WTC11 (cell line): ENCODE measurements around the gene HEY2. TPM values are rescaled to one million over a fixed set of nuclear protein-coding genes. Genes with fewer than 3 reads are reported as not detected.

Source experiments
- ATAC-seq: fragments of 200-7000 bp; cut with Tn5 transposase; 2 replicates; pipeline ENCODE4 v1.10.0; 2021; ENCODE audit warnings: mild to moderate bottlenecking, moderate library complexity
- CTCF ChIA-PET: fragments of 300-600 bp; sonication (Branson Sonifier 250); formaldehyde crosslinking; loops from one replicate; lab custom pipeline; 2021; ENCODE audit warnings: antibody characterized with exemption; lab: Charles Lee
- POLR2A ChIA-PET: fragments of 350-600 bp; sonication (Branson Sonifier 250); formaldehyde crosslinking; loops from one replicate; lab custom pipeline; 2021; ENCODE audit warnings: antibody characterized with exemption; lab: Charles Lee
- DNase-seq: peaks from one replicate; pipeline ENCODE4 v3.0.0; 2021; ENCODE audit warnings: low spot score
- H3K27ac Mint-ChIP-seq: 2 replicates; pipeline ENCODE4 v1.8.0; 2021; ENCODE audit warnings: mixed read lengths
- H3K27me3 Mint-ChIP-seq: 2 replicates; pipeline ENCODE4 v1.8.0; 2021; ENCODE audit warnings: low read depth, mild to moderate bottlenecking, moderate library complexity, mixed read lengths
- H3K36me3 Mint-ChIP-seq: 2 replicates; pipeline ENCODE4 v1.8.0; 2021; ENCODE audit warnings: mixed read lengths
- H3K4me1 Mint-ChIP-seq: 2 replicates; pipeline ENCODE4 v1.8.0; 2022; ENCODE audit warnings: mixed read lengths
- H3K4me3 Mint-ChIP-seq: 2 replicates; pipeline ENCODE4 v1.8.0; 2021; ENCODE audit warnings: mild to moderate bottlenecking, moderate library complexity, mixed read lengths
- H3K9me3 Mint-ChIP-seq: 2 replicates; pipeline ENCODE4 v1.8.0; 2021; ENCODE audit warnings: mixed read lengths
- AR ChIP-seq: fragments of 250-450 bp; sonication (Bioruptor Pico); IDR thresholded peaks from 2 replicates; pipeline ENCODE4 v1.9.0; 2021; ENCODE audit warnings: mild to moderate bottlenecking
- CDX4 ChIP-seq: fragments of 250-450 bp; sonication (Bioruptor Pico); IDR thresholded peaks from 2 replicates; pipeline ENCODE4 v1.9.0; 2021; ENCODE audit warnings: moderate library complexity, mild to moderate bottlenecking, inconsistent platforms, borderline replicate concordance
- E2F5 ChIP-seq: sonication (generic); formaldehyde crosslinking; IDR thresholded peaks from 2 replicates; pipeline ENCODE4 v1.8.1; 2022; ENCODE audit warnings: mild to moderate bottlenecking, moderate library complexity, missing genetic modification reagents
- FOXP1 ChIP-seq: sonication (generic); formaldehyde crosslinking; IDR thresholded peaks from 2 replicates; pipeline ENCODE4 v1.8.0; 2022; ENCODE audit warnings: missing genetic modification reagents, mild to moderate bottlenecking, moderate library complexity, borderline replicate concordance
- HMGA2 ChIP-seq: fragments of 250-450 bp; sonication (Bioruptor Pico); IDR thresholded peaks from 2 replicates; pipeline ENCODE4 v1.4.0; 2021; ENCODE audit warnings: mild to moderate bottlenecking, moderate library complexity
- KAT7 ChIP-seq: sonication (generic); formaldehyde crosslinking; IDR thresholded peaks from 2 replicates; pipeline ENCODE4 v1.8.1; 2023; ENCODE audit warnings: missing genetic modification reagents, mild to moderate bottlenecking, borderline replicate concordance
- MLX ChIP-seq: sonication (generic); formaldehyde crosslinking; IDR thresholded peaks from 2 replicates; pipeline ENCODE4 v1.8.1; 2023; ENCODE audit warnings: mild to moderate bottlenecking, missing genetic modification reagents, moderate library complexity
- MXD4 ChIP-seq: fragments of 250-450 bp; sonication (Bioruptor Pico); IDR thresholded peaks from 2 replicates; pipeline ENCODE4 v1.8.0; 2021; ENCODE audit warnings: mild to moderate bottlenecking, moderate library complexity, borderline replicate concordance
- NFE2L1 ChIP-seq: sonication (generic); formaldehyde crosslinking; IDR thresholded peaks from 2 replicates; pipeline ENCODE4 v1.8.1; 2023; ENCODE audit warnings: missing genetic modification reagents
- PRDM15 ChIP-seq: sonication (generic); formaldehyde crosslinking; IDR thresholded peaks from 2 replicates; pipeline ENCODE4 v1.8.0; 2022; ENCODE audit warnings: missing genetic modification reagents
- SP1 ChIP-seq: sonication (generic); formaldehyde crosslinking; conservative IDR thresholded peaks from 2 replicates; pipeline ENCODE4 v1.8.1; 2022; ENCODE audit warnings: missing genetic modification reagents
- STAT6 ChIP-seq: sonication (generic); formaldehyde crosslinking; conservative IDR thresholded peaks from 2 replicates; pipeline ENCODE4 v1.8.1; 2023; ENCODE audit warnings: mild to moderate bottlenecking, low read depth, missing genetic modification reagents, moderate library complexity
- USF1 ChIP-seq: sonication (generic); formaldehyde crosslinking; IDR thresholded peaks from 2 replicates; pipeline ENCODE4 v1.8.0; 2022; ENCODE audit warnings: mild to moderate bottlenecking, missing genetic modification reagents
- USF2 ChIP-seq: sonication (generic); formaldehyde crosslinking; IDR thresholded peaks from 2 replicates; pipeline ENCODE4 v1.8.1; 2023; ENCODE audit warnings: mild to moderate bottlenecking, missing genetic modification reagents, moderate library complexity
- ZNF232 ChIP-seq: sonication (generic); formaldehyde crosslinking; IDR thresholded peaks from 2 replicates; pipeline ENCODE4 v1.8.0; 2022; ENCODE audit warnings: mild to moderate bottlenecking, missing genetic modification reagents
- ZNF281 ChIP-seq: sonication (generic); formaldehyde crosslinking; IDR thresholded peaks from 2 replicates; pipeline ENCODE4 v1.8.0; 2023; ENCODE audit warnings: mild to moderate bottlenecking, missing genetic modification reagents
- ZNF512 ChIP-seq: sonication (generic); formaldehyde crosslinking; IDR thresholded peaks from 2 replicates; pipeline ENCODE4 v1.8.1; 2022; ENCODE audit warnings: missing genetic modification reagents, borderline replicate concordance
- ZNF671 ChIP-seq: fragments of 250-450 bp; sonication (Bioruptor Pico); IDR thresholded peaks from 2 replicates; pipeline ENCODE4 v1.8.0; 2021; ENCODE audit warnings: mild to moderate bottlenecking
- total RNA-seq: library from RNA; stranded (reverse); gene quantifications from 3 replicates; pipeline ENCODE4 v1.2.3, GENCODE V29; 2021

Gene HEY2
- total RNA-seq, 1 experiment from 2014 or later, result 10.6 TPM

GRCh38 chr6:125802943-125803377, 53.5 kb downstream of the HEY2 start (continued):
- TF ChIP-seq ZNF281 (CRISPR knock-in tag) (no peak), ZNF671 (CRISPR knock-in tag) (no peak), FOXP1 (CRISPR knock-in tag) (no peak), HMGA2 (CRISPR knock-in tag) (no peak), CDX4 (no peak), USF1 (no peak), USF2 (CRISPR knock-in tag) (no peak), STAT6 (CRISPR knock-in tag) (no peak), NFE2L1 (no peak), SP1 (CRISPR knock-in tag) (no peak), AR (CRISPR knock-in tag) (no peak)

GRCh38 chr6:125804264-125804663, 54.8 kb downstream of the HEY2 start:
- no peaks in the 10 kb centered on the region for H3K4me1 Mint-ChIP-seq
- no peak for DNase-seq
- no peak overlapping the region for H3K27ac Mint-ChIP-seq
- ChIA-PET CTCF (interaction anchor here (0.6 to 1.2 kb wide), 2 partner anchors 152 to 1735 kb away, joined by 3 read pairs; partner anchors contain the start of gene HINT3), POLR2A (interaction anchor here (1.1 kb wide), 1 partner anchor 14 kb away, joined by 4 read pairs; the partner anchor contains the start of gene NCOA7)
- no peaks in the 10 kb centered on the region for H3K36me3 Mint-ChIP-seq
- H3K9me3 Mint-ChIP-seq, result no peaks in the 10 kb centered on the region
- ATAC-seq, result no peak
- H3K4me3 Mint-ChIP-seq, result no peak overlapping the region
- H3K27me3 Mint-ChIP-seq, result no peaks in the 10 kb centered on the region
- TF ChIP-seq E2F5 (CRISPR knock-in tag) (no peak), ZNF512 (CRISPR knock-in tag) (no peak), MXD4 (CRISPR knock-in tag) (no peak), MLX (CRISPR knock-in tag) (no peak), PRDM15 (CRISPR knock-in tag) (no peak), ZNF232 (CRISPR knock-in tag) (no peak), KAT7 (CRISPR knock-in tag) (no peak)
